Brain microvascular endothelial cell (primary cell): ENCODE data around the gene ZNF367.
A peak's percentile ranks its signal among the peaks of the same experiment; 100 is the strongest.

Experiments used
- DNase-seq: peaks from one replicate; pipeline ENCODE4 v3.0.0-alpha.2; 2020
- H3K27ac ChIP-seq: fragments of 250-450 bp; sonication (Bioruptor Pico); 2 replicates; pipeline ENCODE4 v1.5.1; 2020; ENCODE audit warnings: mild to moderate bottlenecking, moderate library complexity
- H3K27me3 ChIP-seq: fragments of 250-450 bp; sonication (Bioruptor Pico); replicated peaks from 2 replicates; pipeline ENCODE4 v1.5.1; 2020; ENCODE audit warnings: mild to moderate bottlenecking
- H3K36me3 ChIP-seq: fragments of 250-450 bp; sonication (Bioruptor Pico); replicated peaks from 2 replicates; pipeline ENCODE4 v1.5.1; 2020; ENCODE audit warnings: mild to moderate bottlenecking
- H3K4me3 ChIP-seq: 2 replicates; pipeline ENCODE4 v1.5.1; 2011; ENCODE audit warnings: low read depth, mild to moderate bottlenecking, control low read depth, low read length, moderate library complexity
- in situ Hi-C: cut with HindIII; loops from 2 replicates; pipeline ENCODE4 v1.10.0; 2017; ENCODE audit warnings: low sequenced_read_pairs, low pct_ligation_motif_present
- TF ChIP-seq, protein P1 (sequence below): IDR thresholded peaks from 2 replicates; pipeline ENCODE4 v1.5.1; 2011; ENCODE audit warnings: low read depth, mild to moderate bottlenecking, moderate library complexity, low read length, control low read depth, inconsistent platforms; ENCODE audit errors: missing control alignments

ZNF367 gene

DNA sequence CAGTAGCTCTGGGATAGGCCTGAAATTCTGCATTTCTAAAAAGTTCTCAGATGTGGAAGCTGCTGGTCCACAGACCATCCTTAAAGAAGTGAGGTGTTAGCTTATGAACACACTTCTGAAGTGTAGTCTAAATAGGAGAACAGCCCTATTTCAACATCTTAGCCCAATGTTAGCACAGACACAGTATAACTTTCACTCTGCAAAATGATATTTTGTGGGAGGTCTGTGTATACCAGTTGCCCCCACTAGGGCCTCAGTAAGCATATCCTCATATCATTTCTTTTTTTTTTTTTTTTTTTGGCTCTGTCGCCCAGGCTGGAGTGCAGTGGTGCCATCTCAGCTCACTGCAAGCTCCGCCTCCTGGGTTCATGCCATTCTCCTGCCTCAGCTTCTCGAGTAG, 24.3 kb upstream of the ZNF367 start:
- no peaks in the 10 kb centered on the region for H3K36me3 ChIP-seq
- DNase-seq: no peak
- no peak overlapping the region for H3K4me3 ChIP-seq
- TF ChIP-seq, protein P1, sequence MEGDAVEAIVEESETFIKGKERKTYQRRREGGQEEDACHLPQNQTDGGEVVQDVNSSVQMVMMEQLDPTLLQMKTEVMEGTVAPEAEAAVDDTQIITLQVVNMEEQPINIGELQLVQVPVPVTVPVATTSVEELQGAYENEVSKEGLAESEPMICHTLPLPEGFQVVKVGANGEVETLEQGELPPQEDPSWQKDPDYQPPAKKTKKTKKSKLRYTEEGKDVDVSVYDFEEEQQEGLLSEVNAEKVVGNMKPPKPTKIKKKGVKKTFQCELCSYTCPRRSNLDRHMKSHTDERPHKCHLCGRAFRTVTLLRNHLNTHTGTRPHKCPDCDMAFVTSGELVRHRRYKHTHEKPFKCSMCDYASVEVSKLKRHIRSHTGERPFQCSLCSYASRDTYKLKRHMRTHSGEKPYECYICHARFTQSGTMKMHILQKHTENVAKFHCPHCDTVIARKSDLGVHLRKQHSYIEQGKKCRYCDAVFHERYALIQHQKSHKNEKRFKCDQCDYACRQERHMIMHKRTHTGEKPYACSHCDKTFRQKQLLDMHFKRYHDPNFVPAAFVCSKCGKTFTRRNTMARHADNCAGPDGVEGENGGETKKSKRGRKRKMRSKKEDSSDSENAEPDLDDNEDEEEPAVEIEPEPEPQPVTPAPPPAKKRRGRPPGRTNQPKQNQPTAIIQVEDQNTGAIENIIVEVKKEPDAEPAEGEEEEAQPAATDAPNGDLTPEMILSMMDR: no peak
- H3K27me3 ChIP-seq: no peaks in the 10 kb centered on the region
- in situ Hi-C loops: no loop called here
- no peak overlapping the region for H3K27ac ChIP-seq

DNA sequence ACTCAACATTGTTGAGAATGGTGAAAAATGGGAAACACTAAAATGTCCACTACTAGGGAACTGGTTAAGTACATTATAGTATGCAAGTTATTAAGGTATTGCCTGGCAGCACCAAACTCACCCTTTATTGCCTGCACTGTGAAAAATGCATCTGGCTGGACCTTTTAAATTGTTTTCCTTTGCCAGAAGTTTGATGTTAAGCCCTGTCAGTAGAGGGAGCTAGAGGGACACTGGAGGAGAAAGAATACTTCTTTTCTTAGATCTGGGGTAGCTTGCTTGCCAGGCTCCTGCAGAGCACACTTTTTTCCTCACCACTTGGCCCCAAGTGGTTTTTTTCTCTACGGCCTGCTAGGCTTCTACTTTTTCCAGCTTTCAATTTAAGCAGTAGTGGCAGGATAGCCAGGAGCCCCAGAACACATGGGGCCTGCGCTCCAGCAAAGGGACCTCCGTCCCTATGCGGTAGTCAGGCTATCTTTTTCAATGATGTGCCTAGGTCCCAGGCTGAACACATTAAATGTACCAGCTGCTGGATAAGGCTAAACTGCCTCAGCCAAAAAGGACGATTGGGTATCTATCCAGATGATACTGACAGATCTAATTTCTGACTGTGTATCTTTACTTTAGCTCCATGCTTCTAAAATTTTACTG, 23.8 kb upstream of the ZNF367 start:
- no peak overlapping the region for H3K4me3 ChIP-seq
- in situ Hi-C loops: no loop called here
- no peak overlapping the region for H3K27ac ChIP-seq
- no peak for DNase-seq
- TF ChIP-seq, protein P1: peak; percentile 54
- no peaks in the 10 kb centered on the region for H3K36me3 ChIP-seq
- H3K27me3 ChIP-seq: no peaks in the 10 kb centered on the region

DNA sequence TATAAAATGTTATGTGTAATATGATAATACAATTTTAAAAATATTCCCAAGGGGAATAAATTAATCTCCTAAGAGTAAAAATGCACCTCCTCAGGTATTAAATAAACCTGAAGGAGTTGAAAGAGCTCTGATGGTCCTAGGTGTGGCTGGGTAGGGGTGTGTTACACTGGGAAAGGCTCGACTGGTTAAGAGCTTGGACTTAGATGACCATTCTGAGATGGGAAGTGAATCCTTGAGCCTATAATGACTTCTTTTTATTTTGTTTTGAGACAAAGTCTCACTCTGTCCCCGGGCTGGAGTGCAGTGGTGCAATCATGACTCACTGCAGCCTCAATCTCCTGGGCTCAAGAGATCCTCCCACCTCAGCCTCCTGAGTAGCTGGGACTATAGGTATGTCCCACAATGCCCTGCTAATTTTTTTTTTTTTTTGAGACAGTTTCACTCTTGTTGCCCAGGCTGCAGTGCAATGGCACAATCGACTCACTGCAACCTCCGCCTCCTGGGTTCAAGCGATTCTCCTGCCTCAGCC, 22.6 kb upstream of the ZNF367 start:
- in situ Hi-C loops: no loop called here
- Histone ChIP-seq H3K4me3 (no peak overlapping the region), H3K27ac (no peak overlapping the region), H3K36me3 (no peaks in the 10 kb centered on the region), H3K27me3 (no peaks in the 10 kb centered on the region)
- TF ChIP-seq, protein P1: no peak
- no peak for DNase-seq

DNA sequence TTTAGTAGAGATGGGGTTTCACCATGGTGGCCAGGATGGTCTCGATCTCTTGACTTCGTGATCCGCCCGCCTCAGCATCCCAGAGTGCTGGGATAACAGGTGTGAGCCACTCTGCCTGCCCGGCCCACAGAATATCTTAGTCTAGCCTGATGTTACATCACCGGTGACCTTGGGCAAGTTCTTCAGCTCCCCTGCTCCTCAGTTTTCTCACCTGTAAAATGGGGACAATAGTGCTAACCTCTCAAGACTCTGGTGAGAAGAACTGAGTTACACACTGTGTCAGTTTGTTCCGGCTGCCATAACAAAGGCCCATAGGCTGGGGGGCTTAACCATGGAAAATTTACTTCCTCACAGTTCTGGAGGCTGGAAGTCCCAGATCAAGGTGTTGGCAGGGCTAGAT, 19.3 kb upstream of the ZNF367 start:
- H3K36me3 ChIP-seq: no peaks in the 10 kb centered on the region
- no peak overlapping the region for H3K27ac ChIP-seq

DNA sequence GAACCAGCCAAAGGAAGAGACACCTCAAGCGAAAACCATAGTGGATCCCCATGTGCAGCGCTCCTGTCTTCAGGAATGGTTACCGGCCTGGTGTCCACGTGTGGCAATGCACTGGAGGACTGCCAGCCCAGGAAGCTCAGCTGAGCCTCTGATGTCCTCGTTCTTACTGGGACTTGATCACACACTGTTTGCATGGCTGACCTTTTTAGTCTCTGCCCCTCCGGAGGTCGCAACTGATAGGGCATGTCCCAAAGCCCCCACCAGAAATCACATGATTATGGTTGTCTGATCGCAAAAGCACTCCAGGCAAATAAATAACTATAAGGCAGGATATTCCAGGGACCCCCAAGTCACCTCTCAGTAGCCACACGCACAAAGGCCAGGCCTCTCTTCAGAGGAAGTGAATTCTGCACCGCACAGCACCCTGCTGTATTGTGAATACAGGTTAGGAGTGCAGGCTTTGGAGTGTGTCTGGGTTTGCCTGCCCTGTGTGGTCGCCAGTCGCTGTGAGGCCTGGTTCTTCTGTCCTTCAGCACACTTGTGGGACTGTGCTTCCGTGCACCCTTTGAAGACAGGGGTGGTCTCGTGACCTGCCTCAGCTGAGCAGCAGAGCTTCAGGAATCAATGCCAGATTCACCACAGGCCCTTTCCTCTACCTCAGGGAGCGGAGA, 18.4 kb upstream of the ZNF367 start:
- H3K27me3 ChIP-seq: no peaks in the 10 kb centered on the region
- no peak overlapping the region for H3K27ac ChIP-seq
- TF ChIP-seq, protein P1: no peak
- no peaks in the 10 kb centered on the region for H3K36me3 ChIP-seq
- in situ Hi-C loops: no loop called here
- H3K4me3 ChIP-seq: no peak overlapping the region
- no peak for DNase-seq

More for the DNA sequence above, 19.3 kb upstream of the ZNF367 start:
- TF ChIP-seq, protein P1: no peak
- no peak overlapping the region for H3K4me3 ChIP-seq
- DNase-seq: no peak
- in situ Hi-C loops: no loop called here
- H3K27me3 ChIP-seq: no peaks in the 10 kb centered on the region

DNA sequence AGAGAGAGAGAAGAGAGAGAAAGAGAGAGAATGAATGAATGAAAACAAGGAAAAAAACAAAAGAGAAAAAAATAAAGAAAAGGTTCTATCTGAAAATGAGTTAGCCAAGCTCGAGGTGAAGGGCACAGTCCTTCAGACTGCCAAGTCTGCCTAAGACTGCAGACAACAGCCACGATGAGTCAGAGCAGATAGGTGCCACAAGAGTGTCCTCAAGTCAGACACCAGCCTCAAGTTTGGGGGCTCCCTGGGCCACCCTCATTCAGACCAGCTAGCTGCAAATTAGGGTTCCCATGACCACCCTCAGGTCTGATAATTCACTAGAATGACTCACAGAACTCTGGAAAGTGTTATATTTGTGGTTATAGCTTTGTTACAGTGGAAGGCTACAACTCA, 17.9 kb upstream of the ZNF367 start:
- in situ Hi-C loops: no loop called here
- TF ChIP-seq, protein P1: no peak
- Histone ChIP-seq H3K27me3 (no peaks in the 10 kb centered on the region), H3K36me3 (no peaks in the 10 kb centered on the region), H3K4me3 (no peak overlapping the region), H3K27ac (no peak overlapping the region)
- DNase-seq: no peak
